OCI-LY1 (cell line): ENCODE data around the gene ERAS.
A peak's percentile ranks its signal among the peaks of the same experiment; 100 is the strongest.

Experiments used
- H2AFZ ChIP-seq: fragments of 200-600 bp; sonication (generic), shearing (Covaris generic); 2 replicates; pipeline ENCODE4 v1.6.0; 2014; ENCODE audit warnings: antibody characterized with exemption, mild to moderate bottlenecking, low read length
- H3F3A ChIP-seq: fragments of 200-600 bp; sonication (generic), shearing (Covaris generic); 2 replicates; pipeline ENCODE4 v1.6.0; 2014; ENCODE audit warnings: mild to moderate bottlenecking, antibody characterized with exemption, low read length, moderate library complexity; ENCODE audit not compliant: insufficient read depth
- H3K27ac ChIP-seq: fragments of 200-600 bp; sonication (generic); 2 replicates; pipeline ENCODE4 v1.5.1; 2014; ENCODE audit warnings: low read length, mixed run types, mild to moderate bottlenecking, low read depth; ENCODE audit not compliant: poor library complexity, severe bottlenecking
- H3K27me3 ChIP-seq: fragments of 200-600 bp; sonication (generic); 2 replicates; pipeline ENCODE4 v1.6.0; 2014; ENCODE audit warnings: antibody characterized with exemption, mild to moderate bottlenecking, low read length, moderate library complexity; ENCODE audit not compliant: insufficient read depth
- H3K36me3 ChIP-seq: fragments of 200-600 bp; sonication (generic); 2 replicates; pipeline ENCODE4 v1.6.1; 2014; ENCODE audit warnings: mild to moderate bottlenecking, antibody characterized with exemption, low read length, moderate library complexity, mixed read lengths; ENCODE audit not compliant: insufficient read depth
- H3K4me1 ChIP-seq: fragments of 200-600 bp; sonication (generic); 2 replicates; pipeline ENCODE4 v1.5.1; 2014; ENCODE audit warnings: mild to moderate bottlenecking, low read length, moderate library complexity; ENCODE audit not compliant: insufficient read depth, severe bottlenecking
- H3K4me2 ChIP-seq: fragments of 200-600 bp; sonication (generic), shearing (Covaris generic); 2 replicates; pipeline ENCODE4 v1.6.1; 2014; ENCODE audit warnings: low read length
- H3K4me3 ChIP-seq: fragments of 200-600 bp; sonication (generic); 2 replicates; pipeline ENCODE4 v1.5.1; 2014; ENCODE audit warnings: low read length, low read depth, mild to moderate bottlenecking, mixed read lengths; ENCODE audit not compliant: poor library complexity, severe bottlenecking
- H3K79me2 ChIP-seq: fragments of 200-600 bp; shearing (Covaris generic); 2 replicates; pipeline ENCODE4 v1.6.1; 2016; ENCODE audit warnings: mixed run types, low read length, mixed read lengths; ENCODE audit not compliant: insufficient read depth
- H3K9ac ChIP-seq: fragments of 200-600 bp; sonication (generic), shearing (Covaris generic); 2 replicates; pipeline ENCODE4 v1.6.1; 2014; ENCODE audit warnings: mild to moderate bottlenecking, low read length, mixed read lengths
- H3K9me2 ChIP-seq: fragments of 200-600 bp; sonication (generic), shearing (Covaris generic); 2 replicates; pipeline ENCODE4 v1.6.1; 2014; ENCODE audit warnings: low read depth, mild to moderate bottlenecking, low read length, mixed read lengths
- H3K9me3 ChIP-seq: fragments of 200-600 bp; shearing (Covaris generic); 2 replicates; pipeline ENCODE4 v1.6.1; 2014; ENCODE audit warnings: low read length, mixed read lengths
- H4K20me1 ChIP-seq: fragments of 200-600 bp; sonication (generic), shearing (Covaris generic); 2 replicates; pipeline ENCODE4 v1.6.0; 2016; ENCODE audit warnings: mild to moderate bottlenecking, low read length; ENCODE audit not compliant: insufficient read depth
- CTCF ChIP-seq: fragments of 200-600 bp; sonication (generic), shearing (Covaris generic); IDR thresholded peaks from 2 replicates; pipeline ENCODE4 v1.5.1; 2017; ENCODE audit warnings: mild to moderate bottlenecking, antibody characterized with exemption, low read length, moderate library complexity, mixed read lengths
- EZH2 ChIP-seq: fragments of 200-600 bp; sonication (generic), shearing (Covaris generic); IDR thresholded peaks from 2 replicates; pipeline ENCODE4 v1.8.0; 2017; ENCODE audit warnings: borderline replicate concordance, mixed run types, mild to moderate bottlenecking, antibody characterized with exemption, low read length, moderate library complexity, mixed read lengths

Gene ERAS

GRCh38 chrX:48815266-48815665 is 11.0 kb upstream of the ERAS start:
- no peak overlapping the region for H3K4me3 ChIP-seq
- no peak overlapping the region for H3K9ac ChIP-seq
- no peaks in the 10 kb centered on the region for H3K79me2 ChIP-seq
- no peak for TF ChIP-seq EZH2
- peak; percentile 41; the same call in 1 of the 2 replicates for TF ChIP-seq CTCF
- H3K27me3 ChIP-seq: no peaks in the 10 kb centered on the region
- H2AFZ ChIP-seq: no peak overlapping the region
- H3K36me3 ChIP-seq: no peaks in the 10 kb centered on the region
- no peaks in the 10 kb centered on the region for H4K20me1 ChIP-seq
- H3K4me1 ChIP-seq: no peaks in the 10 kb centered on the region
- no peaks in the 10 kb centered on the region for H3F3A ChIP-seq
- H3K27ac ChIP-seq: no peak overlapping the region
- no peaks in the 10 kb centered on the region for H3K9me3 ChIP-seq
- no peak overlapping the region for H3K4me2 ChIP-seq
- no peaks in the 10 kb centered on the region for H3K9me2 ChIP-seq

GRCh38 chrX:48816014-48816810 is 10.1 kb upstream of the ERAS start:
- Histone ChIP-seq H3K79me2 (no peaks in the 10 kb centered on the region), H3K4me2 (no peak overlapping the region), H3K9ac (no peak overlapping the region), H4K20me1 (no peaks in the 10 kb centered on the region), H3K4me3 (no peak overlapping the region), H3K4me1 (no peaks in the 10 kb centered on the region), H3K9me3 (no peaks in the 10 kb centered on the region), H2AFZ (no peak overlapping the region), H3K9me2 (no peaks in the 10 kb centered on the region), H3K27ac (no peak overlapping the region), H3K36me3 (no peaks in the 10 kb centered on the region), H3K27me3 (no peaks in the 10 kb centered on the region), H3F3A (no peaks in the 10 kb centered on the region)
- no peak for TF ChIP-seq CTCF
- no peak for TF ChIP-seq EZH2

- Histone ChIP-seq H3K79me2 (no peaks in the 10 kb centered on the region), H3K4me3 (no peak overlapping the region), H3K4me2 (no peak overlapping the region), H3K9me2 (no peaks in the 10 kb centered on the region), H3K36me3 (no peaks in the 10 kb centered on the region), H2AFZ (no peak overlapping the region), H3K9me3 (no peaks in the 10 kb centered on the region), H3F3A (no peaks in the 10 kb centered on the region), H3K27ac (no peak overlapping the region), H3K27me3 (no peaks in the 10 kb centered on the region), H3K9ac (no peak overlapping the region), H4K20me1 (no peaks in the 10 kb centered on the region), H3K4me1 (no peaks in the 10 kb centered on the region)
- TF ChIP-seq CTCF: no peak
Measured at GRCh38 chrX:48818098-48818497, 8.2 kb upstream of the ERAS start.
